CD14-positive monocyte (primary cell): Measurements from ENCODE around the gene FUT4. TPM values are rescaled to one million over a fixed set of nuclear protein-coding genes. Genes with fewer than 3 reads are reported as not detected.

Source experiments
- DNase-seq, 3 donors: peaks; one replicate each; pipeline ENCODE4 v3.0.0-alpha.2; 2011 to 2022
- H2AFZ ChIP-seq: 2 replicates; pipeline ENCODE4 v1.6.0; 2012; ENCODE audit warnings: mild to moderate bottlenecking, low read depth, low read length, inconsistent platforms; ENCODE audit not compliant: insufficient read depth, poor library complexity, severe bottlenecking
- H3K27ac ChIP-seq, 2 donors: 1 replicate in 1 of 2; 2 replicates in 1 of 2; pipeline ENCODE4 v1.5.1; 2012 to 2013; ENCODE audit warnings: low read length in 2 of 2, control low read depth in 1 of 2, inconsistent platforms in 1 of 2, low read depth in 1 of 2, mild to moderate bottlenecking in 1 of 2
- H3K27me3 ChIP-seq, 2 donors: one replicate each; pipeline versions ENCODE4 v1.6.0 to v1.6.1; 2011 to 2013; ENCODE audit warnings: low read length in 2 of 2; ENCODE audit not compliant: control insufficient read depth in 2 of 2, insufficient read depth in 2 of 2
- H3K36me3 ChIP-seq, 2 donors: replicated peaks in 1 of 2; 1 replicate in 1 of 2; 2 replicates in 1 of 2; pipeline versions ENCODE4 v1.5.1 to v1.6.1; 2012 to 2013; ENCODE audit warnings: low read length in 2 of 2, control low read depth in 1 of 2, inconsistent platforms in 1 of 2, mild to moderate bottlenecking in 1 of 2; ENCODE audit not compliant: insufficient read depth in 2 of 2, control insufficient read depth in 1 of 2
- H3K4me1 ChIP-seq, 2 donors: 1 replicate in 1 of 2; 2 replicates in 1 of 2; pipeline versions ENCODE4 v1.5.1 to v1.6.1; 2012 to 2013; ENCODE audit warnings: low read length in 2 of 2, control low read depth in 1 of 2, inconsistent platforms in 1 of 2, mild to moderate bottlenecking in 1 of 2, moderate library complexity in 1 of 2; ENCODE audit not compliant: insufficient read depth in 2 of 2, control insufficient read depth in 1 of 2
- H3K4me2 ChIP-seq: replicated peaks from 2 replicates; pipeline ENCODE3; 2012; ENCODE audit warnings: low read length, moderate library complexity, mild to moderate bottlenecking; ENCODE audit not compliant: poor library complexity, severe bottlenecking; ENCODE audit errors: extremely low read depth
- H3K4me3 ChIP-seq, 3 experiments: fragments of 200-600 bp in 1 of 3; sonication (generic) in 1 of 3; replicated peaks in 1 of 3; 1 replicate in 2 of 3; 2 replicates in 1 of 3; pipeline ENCODE4 v1.5.1; 2011 to 2013; ENCODE audit warnings: low read length in 3 of 3, mild to moderate bottlenecking in 3 of 3, control low read depth in 2 of 3, low read depth in 2 of 3, inconsistent platforms in 1 of 3, moderate library complexity in 1 of 3
- H3K79me2 ChIP-seq: 2 replicates; pipeline ENCODE4 v1.6.0; 2012; ENCODE audit warnings: mild to moderate bottlenecking, control low read depth, inconsistent platforms, low read length, moderate library complexity; ENCODE audit not compliant: insufficient read depth
- H3K9ac ChIP-seq: 2 replicates; pipeline ENCODE4 v1.6.0; 2017; ENCODE audit warnings: low read length, mild to moderate bottlenecking; ENCODE audit not compliant: insufficient read depth, poor library complexity, severe bottlenecking
- H3K9me3 ChIP-seq, 2 donors: replicated peaks in 1 of 2; 1 replicate in 1 of 2; 2 replicates in 1 of 2; pipeline versions ENCODE4 v1.5.1 to v1.6.1; 2012 to 2013; ENCODE audit warnings: low read length in 2 of 2, control low read depth in 1 of 2; ENCODE audit not compliant: control insufficient read depth in 1 of 2, insufficient read depth in 1 of 2
- H4K20me1 ChIP-seq: 2 replicates; pipeline ENCODE4 v1.6.0; 2012; ENCODE audit warnings: mild to moderate bottlenecking, low read length, control low read depth, moderate library complexity; ENCODE audit not compliant: insufficient read depth
- H3K27ac Mint-ChIP-seq, 7 donors: one replicate each; pipeline ENCODE4 v1.8.0; 2020; ENCODE audit warnings: mild to moderate bottlenecking in 7 of 7, mixed read lengths in 7 of 7, moderate library complexity in 6 of 7, inconsistent platforms in 2 of 7
- H3K27me3 Mint-ChIP-seq, 3 donors: one replicate each; pipeline ENCODE4 v1.8.0; 2021 to 2022; ENCODE audit warnings: low read depth in 3 of 3, mild to moderate bottlenecking in 3 of 3, mixed read lengths in 3 of 3, moderate library complexity in 3 of 3, inconsistent platforms in 1 of 3
- H3K36me3 Mint-ChIP-seq, 2 donors: one replicate each; pipeline ENCODE4 v1.8.0; 2020; ENCODE audit warnings: mixed read lengths in 2 of 2, inconsistent platforms in 1 of 2, mild to moderate bottlenecking in 1 of 2
- H3K4me1 Mint-ChIP-seq: one replicate; pipeline ENCODE4 v1.8.0; 2020; ENCODE audit warnings: mild to moderate bottlenecking, mixed read lengths
- H3K4me3 Mint-ChIP-seq, 2 donors: one replicate each; pipeline ENCODE4 v1.8.0; 2020; ENCODE audit warnings: mild to moderate bottlenecking in 2 of 2, mixed read lengths in 2 of 2, moderate library complexity in 1 of 2
- H3K9me3 Mint-ChIP-seq, 7 donors: one replicate each; pipeline ENCODE4 v1.8.0; 2020 to 2022; ENCODE audit warnings: mixed read lengths in 7 of 7, mild to moderate bottlenecking in 6 of 7, moderate library complexity in 6 of 7, inconsistent platforms in 2 of 7
- CTCF ChIP-seq: fragments of 200-600 bp; IDR thresholded peaks from one replicate; pipeline ENCODE4 v1.8.0; 2022; ENCODE audit warnings: antibody characterized with exemption, mild to moderate bottlenecking
- WGBS: methylation state at CpG from one replicate; pipeline ENCODE4 v1.1.5; 2013; ENCODE audit warnings: missing lambda C conversion rate; ENCODE audit not compliant: insufficient coverage; 5-methylcytosine and 5-hydroxymethylcytosine counted together
- intact Hi-C, 2 donors: fragments of 100-400 bp; cut with micrococcal nuclease; formaldehyde crosslinking; loops; one replicate each; pipeline versions ENCODE4 v1.15.0 to v1.15.1; 2023
- polyA plus RNA-seq, 3 donors: library from polyadenylated mRNA; depleted of rRNA in 1 of 3; unstranded in 2 of 3; stranded (reverse) in 1 of 3; fragments of 300-500 nt in 2 of 3; fragments of >200 nt in 1 of 3; fragmentation: Illumina TruSeq in 2 of 3; gene quantifications; 1 replicate in 2 of 3; 2 replicates in 1 of 3; pipeline ENCODE4 v1.2.3, GENCODE V29; 2012 to 2021

Gene FUT4
- polyA plus RNA-seq, 3 donors = 5.4 to 19.9 (median 6.5) TPM

- Histone ChIP-seq H3K27me3 (no peaks in the 10 kb centered on the region), H3K36me3 (no peaks in the 10 kb centered on the region), H4K20me1 (no peaks in the 10 kb centered on the region), H3K9ac (no peak overlapping the region), H3K27ac (no peak overlapping the region), H3K9me3 (no peaks in the 10 kb centered on the region), H2AFZ (peak overlapping the region; percentile 55), H3K4me1 (peaks cover 4 to 9% of the 10 kb centered on the region in 2 donors), H3K4me2 (peak overlapping the region; percentile 61), H3K79me2 (peaks cover under 1% of the 10 kb centered on the region), H3K4me3 (peak overlapping the region in 2 of 3 experiments; percentile 19 to 43)
- no peak overlapping the region for H3K4me3 Mint-ChIP-seq
- intact Hi-C loops = loop anchor here (2.0 to 5.0 kb wide), 2 partner anchors 78 to 79 kb away; no protein-coding TSS in a partner anchor
- no CpG with 5 or more reads among the region's 5 CpGs for WGBS
- H3K9me3 Mint-ChIP-seq = peaks cover 0 to 2% (median 0%) of the 10 kb centered on the region in 7 donors
- no peaks in the 10 kb centered on the region for H3K36me3 Mint-ChIP-seq
- DNase-seq = peak; percentile 21 to 61 (median 43)
- peak; percentile 74 for TF ChIP-seq CTCF
- H3K27me3 Mint-ChIP-seq = peaks cover 0 to 2% (median 1%) of the 10 kb centered on the region in 3 donors
- no peak overlapping the region for H3K27ac Mint-ChIP-seq
- peaks cover 4% of the 10 kb centered on the region for H3K4me1 Mint-ChIP-seq
Measured at GRCh38 chr11:94519478-94520084, 24.1 kb upstream of the FUT4 start.

GRCh38 chr11:94521684-94522083 is 22.0 kb upstream of the FUT4 start:
- H3K36me3 Mint-ChIP-seq = no peaks in the 10 kb centered on the region
- H3K4me1 ChIP-seq = peaks cover 17 to 23% of the 10 kb centered on the region in 2 donors
- intact Hi-C loops = loop anchor here in 1 of 2 donors (5.0 kb wide), 1 partner anchor 76 kb away; no protein-coding TSS in a partner anchor

More at GRCh38 chr11:94521684-94522083, 22.0 kb upstream of the FUT4 start:
- Histone ChIP-seq H3K9ac (no peak overlapping the region), H3K27ac (no peak overlapping the region), H3K79me2 (peaks cover 4% of the 10 kb centered on the region), H3K4me2 (no peak overlapping the region), H4K20me1 (no peaks in the 10 kb centered on the region), H2AFZ (no peak overlapping the region), H3K27me3 (no peaks in the 10 kb centered on the region), H3K4me3 (no peak overlapping the region), H3K36me3 (no peaks in the 10 kb centered on the region), H3K9me3 (no peaks in the 10 kb centered on the region)
- Mint-ChIP-seq H3K4me1 (peaks cover 15% of the 10 kb centered on the region), H3K27ac (no peak overlapping the region), H3K9me3 (no peaks in the 10 kb centered on the region), H3K27me3 (no peaks in the 10 kb centered on the region), H3K4me3 (no peak overlapping the region)
- peak; percentile 61 for TF ChIP-seq CTCF
- peak; percentile 18 to 39 (median 30) for DNase-seq
- WGBS = 67% methylated on average over 4 of the region's 5 CpGs
